ENCODE measurements around the gene SHF.

DNA sequence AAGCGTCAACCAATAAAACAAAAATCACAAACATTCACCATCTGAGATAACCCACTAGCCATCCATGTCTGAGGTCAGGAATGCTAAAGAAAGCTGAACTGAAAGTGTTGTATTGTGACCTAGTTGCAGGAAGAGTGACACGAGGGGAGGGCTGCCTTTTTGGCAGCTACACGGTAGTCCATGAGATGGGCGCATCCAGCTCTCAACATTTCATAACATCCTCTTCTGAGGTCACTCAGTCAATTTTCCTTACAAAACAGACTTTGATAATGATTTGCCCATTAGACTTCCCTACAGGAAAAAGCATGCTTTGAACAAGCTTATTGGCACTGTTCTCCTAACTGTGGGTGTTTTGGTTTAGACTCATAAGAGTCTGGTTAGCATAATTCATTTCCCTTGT, 15.4 kb upstream of the SHF start:
- TF ChIP-seq, protein P1, sequence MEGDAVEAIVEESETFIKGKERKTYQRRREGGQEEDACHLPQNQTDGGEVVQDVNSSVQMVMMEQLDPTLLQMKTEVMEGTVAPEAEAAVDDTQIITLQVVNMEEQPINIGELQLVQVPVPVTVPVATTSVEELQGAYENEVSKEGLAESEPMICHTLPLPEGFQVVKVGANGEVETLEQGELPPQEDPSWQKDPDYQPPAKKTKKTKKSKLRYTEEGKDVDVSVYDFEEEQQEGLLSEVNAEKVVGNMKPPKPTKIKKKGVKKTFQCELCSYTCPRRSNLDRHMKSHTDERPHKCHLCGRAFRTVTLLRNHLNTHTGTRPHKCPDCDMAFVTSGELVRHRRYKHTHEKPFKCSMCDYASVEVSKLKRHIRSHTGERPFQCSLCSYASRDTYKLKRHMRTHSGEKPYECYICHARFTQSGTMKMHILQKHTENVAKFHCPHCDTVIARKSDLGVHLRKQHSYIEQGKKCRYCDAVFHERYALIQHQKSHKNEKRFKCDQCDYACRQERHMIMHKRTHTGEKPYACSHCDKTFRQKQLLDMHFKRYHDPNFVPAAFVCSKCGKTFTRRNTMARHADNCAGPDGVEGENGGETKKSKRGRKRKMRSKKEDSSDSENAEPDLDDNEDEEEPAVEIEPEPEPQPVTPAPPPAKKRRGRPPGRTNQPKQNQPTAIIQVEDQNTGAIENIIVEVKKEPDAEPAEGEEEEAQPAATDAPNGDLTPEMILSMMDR (IDR thresholded peaks at IDR 0.05), result no peak
- no peak for TF ChIP-seq POLR2A (IDR thresholded peaks at IDR 0.05)
